ENCODE measurements around the gene KRTAP1-4. TPM values are rescaled to one million over a fixed set of nuclear protein-coding genes. Genes with fewer than 3 reads are reported as not detected.

Gene KRTAP1-4
- total RNA-seq, 1 experiment from 2014 or later, result not detected

- H3K4me3 ChIP-seq (ENCODE audit: low read depth, low read length), result no peak overlapping the region
Observed at GRCh38 chr17:40996829-40997228, 33.2 kb downstream of the KRTAP1-4 start.

DNA sequence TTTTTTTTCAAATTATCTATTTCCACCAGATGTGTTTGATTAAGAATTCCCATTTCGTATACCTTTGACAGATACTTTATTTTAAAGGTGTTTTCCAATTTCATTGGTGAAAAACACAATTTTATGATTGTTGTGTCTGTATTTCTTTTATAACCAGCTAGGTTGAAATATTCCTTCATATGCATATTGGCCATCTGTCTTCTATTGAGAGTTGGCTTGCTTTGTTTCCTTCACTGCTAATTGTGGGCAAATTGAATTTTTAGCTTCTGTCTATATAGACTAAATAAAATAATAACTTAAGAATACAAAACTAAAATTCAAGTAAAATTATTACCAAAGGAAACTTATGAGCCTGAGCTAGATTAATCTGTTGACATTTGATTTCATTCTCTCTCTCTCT lies 34.9 kb downstream of the KRTAP1-4 start:
- H3K4me3 Mint-ChIP-seq (ENCODE audit: unreplicated experiment), result no peak overlapping the region
- H3K27ac Mint-ChIP-seq (ENCODE audit: unreplicated experiment), result no peak overlapping the region
- CTCF ChIA-PET, result no interaction called here
- no peaks in the 10 kb centered on the region for H3K36me3 Mint-ChIP-seq (ENCODE audit: insufficient read depth, unreplicated experiment)
- POLR2A ChIA-PET, result no interaction called here
- H3K9me3 Mint-ChIP-seq (ENCODE audit: unreplicated experiment), result peaks cover 19% of the 10 kb centered on the region
- H3K9me3 ChIP-seq, result no peaks in the 10 kb centered on the region
- H3K4me3 ChIP-seq (ENCODE audit: low read depth, low read length), result no peak overlapping the region
- H3K4me1 Mint-ChIP-seq (ENCODE audit: low read depth, unreplicated experiment), result peaks cover 26% of the 10 kb centered on the region
- intact Hi-C loops (cut with micrococcal nuclease; ENCODE audit: unreplicated experiment), result no loop called here
- H3K27me3 ChIP-seq (replicated peaks; ENCODE audit: control insufficient read depth, insufficient read depth, low read length), result no peaks in the 10 kb centered on the region
- DNase-seq, result no peak
- H3K4me1 ChIP-seq, result 0 out of 2 replicates have a peak, but pooled peaks cover 6% of the 10 kb centered on the region
- TF ChIP-seq, protein P1, sequence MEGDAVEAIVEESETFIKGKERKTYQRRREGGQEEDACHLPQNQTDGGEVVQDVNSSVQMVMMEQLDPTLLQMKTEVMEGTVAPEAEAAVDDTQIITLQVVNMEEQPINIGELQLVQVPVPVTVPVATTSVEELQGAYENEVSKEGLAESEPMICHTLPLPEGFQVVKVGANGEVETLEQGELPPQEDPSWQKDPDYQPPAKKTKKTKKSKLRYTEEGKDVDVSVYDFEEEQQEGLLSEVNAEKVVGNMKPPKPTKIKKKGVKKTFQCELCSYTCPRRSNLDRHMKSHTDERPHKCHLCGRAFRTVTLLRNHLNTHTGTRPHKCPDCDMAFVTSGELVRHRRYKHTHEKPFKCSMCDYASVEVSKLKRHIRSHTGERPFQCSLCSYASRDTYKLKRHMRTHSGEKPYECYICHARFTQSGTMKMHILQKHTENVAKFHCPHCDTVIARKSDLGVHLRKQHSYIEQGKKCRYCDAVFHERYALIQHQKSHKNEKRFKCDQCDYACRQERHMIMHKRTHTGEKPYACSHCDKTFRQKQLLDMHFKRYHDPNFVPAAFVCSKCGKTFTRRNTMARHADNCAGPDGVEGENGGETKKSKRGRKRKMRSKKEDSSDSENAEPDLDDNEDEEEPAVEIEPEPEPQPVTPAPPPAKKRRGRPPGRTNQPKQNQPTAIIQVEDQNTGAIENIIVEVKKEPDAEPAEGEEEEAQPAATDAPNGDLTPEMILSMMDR (IDR thresholded peaks at IDR 0.05; ENCODE audit: insufficient read depth in 1 of 2, low read depth in 1 of 2, low read length in 1 of 2, severe bottlenecking in 1 of 2, unreplicated experiment in 1 of 2), result no peak
- no TSS peak for BruUV-seq (replicated peaks)
- H3K27me3 Mint-ChIP-seq (ENCODE audit: insufficient read depth, unreplicated experiment), result no peaks in the 10 kb centered on the region
- H3K36me3 ChIP-seq (ENCODE audit: control insufficient read depth, insufficient read depth, low read length), result no peaks in the 10 kb centered on the region

More at GRCh38 chr17:40996829-40997228, 33.2 kb downstream of the KRTAP1-4 start:
- intact Hi-C loops (cut with micrococcal nuclease; ENCODE audit: unreplicated experiment), result no loop called here
- peaks cover 33% of the 10 kb centered on the region for H3K4me1 Mint-ChIP-seq (ENCODE audit: low read depth, unreplicated experiment)
- Histone ChIP-seq H3K27me3 (replicated peaks; ENCODE audit: control insufficient read depth, insufficient read depth, low read length) (no peaks in the 10 kb centered on the region), H3K36me3 (ENCODE audit: control insufficient read depth, insufficient read depth, low read length) (no peaks in the 10 kb centered on the region), H3K4me1 (peaks cover 6% of the 10 kb centered on the region; the same call in 1 of the 2 replicates), H3K9me3 (peaks cover 4% of the 10 kb centered on the region; the same call in 1 of the 2 replicates)
- no peaks in the 10 kb centered on the region for H3K27me3 Mint-ChIP-seq (ENCODE audit: insufficient read depth, unreplicated experiment)
- TF ChIP-seq, protein P1 (IDR thresholded peaks at IDR 0.05; ENCODE audit: insufficient read depth in 1 of 2, low read depth in 1 of 2, low read length in 1 of 2, severe bottlenecking in 1 of 2, unreplicated experiment in 1 of 2), result no peak
- no TSS peak for BruUV-seq (replicated peaks)
- ChIA-PET POLR2A (no interaction called here), CTCF (no interaction called here)
- no peak for DNase-seq
- H3K27ac Mint-ChIP-seq (ENCODE audit: unreplicated experiment), result no peak overlapping the region
- no peaks in the 10 kb centered on the region for H3K36me3 Mint-ChIP-seq (ENCODE audit: insufficient read depth, unreplicated experiment)
- peaks cover 11% of the 10 kb centered on the region for H3K9me3 Mint-ChIP-seq (ENCODE audit: unreplicated experiment)
- no peak overlapping the region for H3K4me3 Mint-ChIP-seq (ENCODE audit: unreplicated experiment)

DNA sequence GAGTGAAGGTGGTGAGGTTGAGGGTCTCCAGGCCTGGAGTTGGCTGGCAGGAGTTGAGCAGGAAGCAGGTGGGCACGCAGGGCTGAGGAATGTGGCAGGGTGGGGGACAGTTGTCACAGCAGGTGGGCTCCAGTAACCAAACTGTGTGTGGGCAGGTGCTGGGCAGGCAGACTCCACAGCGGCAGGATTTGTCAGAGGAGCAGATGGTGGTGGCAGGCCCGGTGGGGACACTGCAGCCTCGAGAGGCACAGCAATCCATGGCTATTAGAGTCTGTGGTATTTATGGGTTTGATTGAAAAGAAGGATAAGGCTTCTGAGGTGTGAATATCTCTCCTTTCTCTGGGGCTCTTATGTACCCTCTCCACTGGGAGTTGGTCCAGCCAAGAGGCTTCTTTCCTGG lies 36.2 kb downstream of the KRTAP1-4 start, which contains the start of gene KRTAP3-3:
TSS of gene KRTAP3-3 (minus strand) at position 326 of the 400 bp plus-strand sequence. CDS start at position 259, 67 bp downstream.
- H3K27me3 ChIP-seq (replicated peaks; ENCODE audit: control insufficient read depth, insufficient read depth, low read length), result no peaks in the 10 kb centered on the region
- no peak within 1 kb of the TSS for H3K4me3 ChIP-seq (ENCODE audit: low read depth, low read length)
- H3K36me3 ChIP-seq (ENCODE audit: control insufficient read depth, insufficient read depth, low read length), result no peaks in the 10 kb centered on the region
- ChIA-PET CTCF (no interaction called here), POLR2A (no interaction called here)
- H3K36me3 Mint-ChIP-seq (ENCODE audit: insufficient read depth, unreplicated experiment), result no peaks in the 10 kb centered on the region
- TF ChIP-seq, protein P1 (IDR thresholded peaks at IDR 0.05; ENCODE audit: insufficient read depth in 1 of 2, low read depth in 1 of 2, low read length in 1 of 2, severe bottlenecking in 1 of 2, unreplicated experiment in 1 of 2), result no peak
- no peaks in the 10 kb centered on the region for H3K27me3 Mint-ChIP-seq (ENCODE audit: insufficient read depth, unreplicated experiment)
- no peak for DNase-seq
- H3K9me3 Mint-ChIP-seq (ENCODE audit: unreplicated experiment), result peaks cover 20% of the 10 kb centered on the region
- H3K27ac Mint-ChIP-seq (ENCODE audit: unreplicated experiment), result no peak within 1 kb of the TSS
- 0 out of 2 replicates have a peak, but pooled peaks cover 6% of the 10 kb centered on the region for H3K4me1 ChIP-seq
- no peak within 1 kb of the TSS for H3K4me3 Mint-ChIP-seq (ENCODE audit: unreplicated experiment)
- intact Hi-C loops (cut with micrococcal nuclease; ENCODE audit: unreplicated experiment), result no loop called here
- BruUV-seq (replicated peaks), result no TSS peak
- H3K9me3 ChIP-seq, result no peaks in the 10 kb centered on the region
- H3K4me1 Mint-ChIP-seq (ENCODE audit: low read depth, unreplicated experiment), result peaks cover 26% of the 10 kb centered on the region

All from Caco-2 (cell line).